HepG2 (cell line): ENCODE results near the gene NKD1. TPM values are rescaled to one million over a fixed set of nuclear protein-coding genes. Genes with fewer than 3 reads are reported as not detected.
A peak's percentile ranks its signal among the peaks of the same experiment; 100 is the strongest.

Source experiments
- CEBPB ChIP-seq: IDR thresholded peaks from 2 replicates; pipeline ENCODE4 v1.6.1; 2011; ENCODE audit warnings: low read depth, low read length, improper control_type of control experiment, borderline replicate concordance
- KLF15 ChIP-seq: sonication (generic); formaldehyde crosslinking; IDR thresholded peaks from 2 replicates; pipeline ENCODE4 v1.8.1; 2023; ENCODE audit warnings: borderline replicate concordance, mild to moderate bottlenecking, inconsistent platforms, missing genetic modification reagents, mixed read lengths
- KMT2B ChIP-seq: IDR thresholded peaks from 2 replicates; pipeline ENCODE4 v1.6.1; 2016; ENCODE audit warnings: missing genetic modification reagents, missing compliant biosample characterization
- RBFOX2 ChIP-seq: fragments of 200-400 bp; formaldehyde crosslinking; IDR thresholded peaks from 2 replicates; pipeline ENCODE4 v1.6.1; 2017; ENCODE audit warnings: low read depth, mild to moderate bottlenecking, low read length
- STAG1 ChIP-seq: sonication (generic); formaldehyde crosslinking; IDR thresholded peaks from 2 replicates; pipeline ENCODE4 v1.4.0; 2020; ENCODE audit warnings: missing genetic modification reagents
- ZNF318 ChIP-seq: sonication (generic); formaldehyde crosslinking; IDR thresholded peaks from 2 replicates; pipeline ENCODE4 v1.4.0; 2020; ENCODE audit warnings: mild to moderate bottlenecking, missing genetic modification reagents
- polyA plus RNA-seq, 8 experiments: library from polyadenylated mRNA; depleted of rRNA in 3 of 8; stranded (reverse) in 7 of 8; unstranded in 1 of 8; fragments of >200 nt; fragmentation: Illumina TruSeq in 4 of 8; extraction: Trizol in 4 of 8; gene quantifications; 2 replicates each; pipeline versions ENCODE4 v1.2.1 to v1.2.3, GENCODE V29; 2011 to 2016; ENCODE audit warnings: low read depth in 4 of 8, missing spikeins in 1 of 8, mixed read lengths in 1 of 8; ENCODE audit not compliant: insufficient read depth in 1 of 8
- total RNA-seq, 5 experiments: library from RNA; depleted of rRNA; stranded (reverse); fragments of >200 nt; fragmentation: Illumina TruSeq; extraction: Trizol; gene quantifications; 2 replicates each; pipeline ENCODE4 v1.2.3, GENCODE V29; 2016; ENCODE audit warnings: low read depth in 1 of 5
- TF ChIP-seq, protein P1 (sequence below), 2 experiments: sonication (generic) in 1 of 2; formaldehyde crosslinking in 1 of 2; IDR thresholded peaks; 2 replicates each; pipeline versions ENCODE4 v1.6.1 to v1.9.0; 2014 to 2022; ENCODE audit warnings: antibody characterized with exemption in 1 of 2, borderline replicate concordance in 1 of 2, inconsistent platforms in 1 of 2, low read depth in 1 of 2, missing genetic modification reagents in 1 of 2

The NKD1 gene
- total and polyA plus RNA-seq, 2 of the 13 experiments (the other 11 are each of a cell fraction or from before 2014, with no cell fraction given), result 70.4 to 121 TPM

- TF ChIP-seq, protein P1, sequence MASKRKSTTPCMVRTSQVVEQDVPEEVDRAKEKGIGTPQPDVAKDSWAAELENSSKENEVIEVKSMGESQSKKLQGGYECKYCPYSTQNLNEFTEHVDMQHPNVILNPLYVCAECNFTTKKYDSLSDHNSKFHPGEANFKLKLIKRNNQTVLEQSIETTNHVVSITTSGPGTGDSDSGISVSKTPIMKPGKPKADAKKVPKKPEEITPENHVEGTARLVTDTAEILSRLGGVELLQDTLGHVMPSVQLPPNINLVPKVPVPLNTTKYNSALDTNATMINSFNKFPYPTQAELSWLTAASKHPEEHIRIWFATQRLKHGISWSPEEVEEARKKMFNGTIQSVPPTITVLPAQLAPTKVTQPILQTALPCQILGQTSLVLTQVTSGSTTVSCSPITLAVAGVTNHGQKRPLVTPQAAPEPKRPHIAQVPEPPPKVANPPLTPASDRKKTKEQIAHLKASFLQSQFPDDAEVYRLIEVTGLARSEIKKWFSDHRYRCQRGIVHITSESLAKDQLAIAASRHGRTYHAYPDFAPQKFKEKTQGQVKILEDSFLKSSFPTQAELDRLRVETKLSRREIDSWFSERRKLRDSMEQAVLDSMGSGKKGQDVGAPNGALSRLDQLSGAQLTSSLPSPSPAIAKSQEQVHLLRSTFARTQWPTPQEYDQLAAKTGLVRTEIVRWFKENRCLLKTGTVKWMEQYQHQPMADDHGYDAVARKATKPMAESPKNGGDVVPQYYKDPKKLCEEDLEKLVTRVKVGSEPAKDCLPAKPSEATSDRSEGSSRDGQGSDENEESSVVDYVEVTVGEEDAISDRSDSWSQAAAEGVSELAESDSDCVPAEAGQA (IDR thresholded peaks at IDR 0.05; ENCODE audit: low read depth), result no peak
- TF ChIP-seq, protein P1 (CRISPR knock-in tag; IDR thresholded peaks at IDR 0.05; ENCODE audit: borderline replicate concordance), result no peak
- no peak for TF ChIP-seq KLF15 (CRISPR knock-in tag)
- no peak for TF ChIP-seq KMT2B (CRISPR knock-in tag)
- TF ChIP-seq CEBPB, result no peak
- 0 out of 2 replicates have a peak, but pooled peaks have one; percentile 7 for TF ChIP-seq RBFOX2
- TF ChIP-seq STAG1 (CRISPR knock-in tag), result no peak
- no peak for TF ChIP-seq ZNF318 (CRISPR knock-in tag)
Measured at GRCh38 chr16:50571786-50572185, 23.6 kb downstream of the NKD1 start (continued).
